SU-DHL-6 (cell line): ENCODE results near the gene PRR35.

ENCODE experiments used
- H2AFZ ChIP-seq: fragments of 200-600 bp; sonication (generic); 2 replicates; pipeline ENCODE4 v1.6.1; 2014; ENCODE audit warnings: low read depth, mild to moderate bottlenecking, moderate library complexity, mixed read lengths, antibody characterized with exemption, low read length; ENCODE audit not compliant: severe bottlenecking
- H3F3A ChIP-seq: fragments of 200-600 bp; shearing (Covaris generic); 2 replicates; pipeline ENCODE4 v1.6.0; 2016; ENCODE audit warnings: antibody characterized with exemption, mild to moderate bottlenecking; ENCODE audit not compliant: insufficient read depth
- H3K27ac ChIP-seq: fragments of 200-600 bp; sonication (generic); 2 replicates; pipeline ENCODE4 v1.5.1; 2016; ENCODE audit warnings: low read depth, mild to moderate bottlenecking, low read length, moderate library complexity, mixed read lengths
- H3K27me3 ChIP-seq: fragments of 200-600 bp; sonication (generic), shearing (Covaris generic); 2 replicates; pipeline ENCODE4 v1.6.0; 2014; ENCODE audit warnings: mild to moderate bottlenecking, low read length
- H3K36me3 ChIP-seq: fragments of 200-600 bp; sonication (generic); 2 replicates; pipeline ENCODE4 v1.6.1; 2014; ENCODE audit warnings: mild to moderate bottlenecking, low read length, mixed read lengths
- H3K4me2 ChIP-seq: fragments of 300-600, 200-600 bp; shearing (Covaris generic), sonication (generic); 2 replicates; pipeline ENCODE4 v1.6.0; 2014; ENCODE audit warnings: low read length, low read depth, mild to moderate bottlenecking; ENCODE audit not compliant: poor library complexity, severe bottlenecking
- H3K4me3 ChIP-seq: fragments of 200-600 bp; sonication (generic); 2 replicates; pipeline ENCODE4 v1.5.1; 2014; ENCODE audit warnings: antibody characterized with exemption, low read length, mild to moderate bottlenecking, mixed read lengths; ENCODE audit not compliant: insufficient read depth, poor library complexity, severe bottlenecking
- H3K79me2 ChIP-seq: fragments of 200-600 bp; sonication (generic); 2 replicates; pipeline ENCODE4 v1.6.1; 2014; ENCODE audit warnings: mild to moderate bottlenecking, low read length, moderate library complexity; ENCODE audit not compliant: insufficient read depth
- H3K9ac ChIP-seq: fragments of 200-600 bp; sonication (generic); 2 replicates; pipeline ENCODE4 v1.7.0; 2014; ENCODE audit warnings: mild to moderate bottlenecking, low read length
- H3K9me2 ChIP-seq: fragments of 200-600 bp; sonication (generic); replicated peaks from 2 replicates; pipeline ENCODE4 v1.6.1; 2014; ENCODE audit warnings: low read length; ENCODE audit not compliant: insufficient read depth
- H3K9me3 ChIP-seq: fragments of 200-600 bp; sonication (generic); 2 replicates; pipeline ENCODE4 v1.6.1; 2014; ENCODE audit warnings: low read length, mixed read lengths; ENCODE audit not compliant: insufficient read depth
- H4K20me1 ChIP-seq: fragments of 200-600 bp; sonication (generic); 2 replicates; pipeline ENCODE4 v1.6.1; 2014; ENCODE audit warnings: low read depth, mild to moderate bottlenecking, antibody characterized with exemption, low read length, moderate library complexity, mixed read lengths
- EZH2phosphoT487 ChIP-seq: fragments of 200-600 bp; sonication (generic), shearing (Covaris generic); conservative IDR thresholded peaks from 2 replicates; pipeline ENCODE4 v1.6.1; 2018; ENCODE audit warnings: mild to moderate bottlenecking, antibody characterized with exemption, low read length, moderate library complexity, mixed read lengths
- TF ChIP-seq, protein P1 (sequence below): fragments of 200-600 bp; sonication (generic); IDR thresholded peaks from one replicate; pipeline ENCODE4 v1.5.1; 2017; ENCODE audit warnings: antibody characterized with exemption, mild to moderate bottlenecking, low read length, moderate library complexity; ENCODE audit not compliant: insufficient read depth, poor library complexity, severe bottlenecking

The PRR35 gene

DNA sequence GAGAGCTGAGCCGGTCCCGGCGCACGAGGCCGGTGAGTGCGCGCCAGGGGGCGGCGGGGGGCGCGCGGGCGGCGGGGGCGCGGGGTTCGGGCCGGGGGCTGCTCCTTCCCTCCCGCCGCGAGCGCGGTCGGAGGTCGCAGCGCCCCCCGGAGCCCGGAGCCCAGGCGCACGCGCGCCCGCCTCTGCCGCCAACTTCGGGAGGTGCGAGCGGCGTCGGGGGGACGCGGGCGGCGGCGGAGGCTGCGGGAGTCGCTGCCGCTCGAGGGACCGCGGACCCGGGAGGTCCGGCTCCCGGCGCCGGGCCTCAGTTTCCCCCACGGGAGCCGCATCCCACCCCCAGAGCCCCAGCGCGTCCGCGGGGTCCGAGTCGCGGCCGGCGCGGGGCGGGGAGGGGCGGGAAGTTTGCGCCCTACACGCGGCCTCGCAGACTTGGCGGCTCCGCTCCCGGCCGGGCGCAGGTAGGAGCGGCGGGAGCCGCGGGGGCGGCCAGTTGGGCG lies at the start of gene PRR35:
TSS of gene PRR35 (plus strand) at position 191 of the 497 bp plus-strand sequence. CDS start 2,901 bp downstream, outside the sequence.
- Histone ChIP-seq H3K9me3 (no peaks in the 10 kb centered on the region), H3K4me3 (no peak within 1 kb of the TSS), H3K79me2 (no peaks in the 10 kb centered on the region), H4K20me1 (no peaks in the 10 kb centered on the region), H3F3A (no peaks in the 10 kb centered on the region), H3K9ac (no peak within 1 kb of the TSS), H3K9me2 (no peaks in the 10 kb centered on the region), H3K27me3 (no peaks in the 10 kb centered on the region), H2AFZ (no peak within 1 kb of the TSS), H3K27ac (no peak within 1 kb of the TSS), H3K4me2 (no peak within 1 kb of the TSS), H3K36me3 (no peaks in the 10 kb centered on the region)
- TF ChIP-seq EZH2phosphoT487 = no peak
- TF ChIP-seq, protein P1, sequence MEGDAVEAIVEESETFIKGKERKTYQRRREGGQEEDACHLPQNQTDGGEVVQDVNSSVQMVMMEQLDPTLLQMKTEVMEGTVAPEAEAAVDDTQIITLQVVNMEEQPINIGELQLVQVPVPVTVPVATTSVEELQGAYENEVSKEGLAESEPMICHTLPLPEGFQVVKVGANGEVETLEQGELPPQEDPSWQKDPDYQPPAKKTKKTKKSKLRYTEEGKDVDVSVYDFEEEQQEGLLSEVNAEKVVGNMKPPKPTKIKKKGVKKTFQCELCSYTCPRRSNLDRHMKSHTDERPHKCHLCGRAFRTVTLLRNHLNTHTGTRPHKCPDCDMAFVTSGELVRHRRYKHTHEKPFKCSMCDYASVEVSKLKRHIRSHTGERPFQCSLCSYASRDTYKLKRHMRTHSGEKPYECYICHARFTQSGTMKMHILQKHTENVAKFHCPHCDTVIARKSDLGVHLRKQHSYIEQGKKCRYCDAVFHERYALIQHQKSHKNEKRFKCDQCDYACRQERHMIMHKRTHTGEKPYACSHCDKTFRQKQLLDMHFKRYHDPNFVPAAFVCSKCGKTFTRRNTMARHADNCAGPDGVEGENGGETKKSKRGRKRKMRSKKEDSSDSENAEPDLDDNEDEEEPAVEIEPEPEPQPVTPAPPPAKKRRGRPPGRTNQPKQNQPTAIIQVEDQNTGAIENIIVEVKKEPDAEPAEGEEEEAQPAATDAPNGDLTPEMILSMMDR = no peak

DNA sequence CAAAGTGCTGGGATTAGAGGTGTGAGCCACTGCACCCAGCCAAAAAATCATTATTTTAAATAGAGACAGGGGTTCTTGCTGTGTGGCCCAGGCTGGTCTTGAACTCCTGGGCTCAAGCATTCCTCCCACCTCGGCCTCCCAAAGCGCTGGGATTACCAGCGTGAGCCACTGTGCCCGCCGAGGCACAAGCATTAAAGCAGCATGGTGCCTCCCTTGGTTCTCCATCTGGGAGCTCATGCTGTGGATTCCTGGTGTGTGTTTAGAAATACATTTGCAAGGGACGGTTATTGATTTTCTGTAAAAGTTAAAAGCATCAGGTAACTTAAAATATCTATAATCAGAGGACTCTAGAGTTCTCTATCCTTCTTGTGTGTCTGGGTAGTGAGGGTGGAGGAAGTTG lies 47.4 kb upstream of the PRR35 start:
- Histone ChIP-seq H3K9ac (no peak overlapping the region), H4K20me1 (no peaks in the 10 kb centered on the region), H3K9me2 (no peaks in the 10 kb centered on the region), H3K79me2 (no peaks in the 10 kb centered on the region), H3K27ac (no peak overlapping the region), H3K27me3 (no peaks in the 10 kb centered on the region), H2AFZ (no peak overlapping the region), H3K4me2 (no peak overlapping the region), H3K9me3 (no peaks in the 10 kb centered on the region), H3K4me3 (no peak overlapping the region), H3F3A (no peaks in the 10 kb centered on the region), H3K36me3 (no peaks in the 10 kb centered on the region)
- TF ChIP-seq, protein P1 = no peak
- no peak for TF ChIP-seq EZH2phosphoT487

- Histone ChIP-seq H3K79me2 (no peaks in the 10 kb centered on the region), H3K4me3 (no peak overlapping the region), H3K9ac (no peak overlapping the region), H3K9me3 (no peaks in the 10 kb centered on the region), H3F3A (no peaks in the 10 kb centered on the region), H4K20me1 (no peaks in the 10 kb centered on the region), H3K9me2 (no peaks in the 10 kb centered on the region), H2AFZ (no peak overlapping the region), H3K27me3 (no peaks in the 10 kb centered on the region), H3K4me2 (no peak overlapping the region), H3K27ac (no peak overlapping the region), H3K36me3 (no peaks in the 10 kb centered on the region)
- TF ChIP-seq EZH2phosphoT487 = no peak
- TF ChIP-seq, protein P1 = no peak
These were observed 46.2 kb upstream of the PRR35 start for GRCh38 chr16:513950-514349.
